HG03571 (cell line): ENCODE data around the gene BLMH.

ENCODE experiments used
- ATAC-seq: cut with Tn5 transposase; IDR thresholded peaks from one replicate; pipeline ENCODE4 v1.9.1; 2021; ENCODE audit not compliant: unreplicated experiment

BLMH gene

DNA sequence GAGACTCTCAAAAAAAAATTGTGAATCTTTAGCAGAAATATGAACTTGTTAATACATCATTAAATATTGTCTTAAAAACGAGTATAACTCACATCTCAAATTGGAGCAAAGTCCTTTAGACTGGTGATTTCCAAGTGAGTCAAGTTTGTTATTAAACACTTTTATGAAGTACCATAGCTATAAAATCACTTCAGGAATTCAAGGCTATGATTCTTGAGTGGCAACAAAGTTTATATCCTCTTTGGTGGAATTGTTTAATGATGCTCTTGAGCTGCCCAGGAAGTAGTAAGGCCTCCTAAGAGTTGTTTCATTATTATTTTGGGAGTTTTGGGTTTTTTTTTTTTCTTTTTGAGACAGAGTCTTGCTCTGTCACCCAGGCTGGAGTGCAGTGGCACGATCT is 16.7 kb upstream of the BLMH start:
- no peak for ATAC-seq

DNA sequence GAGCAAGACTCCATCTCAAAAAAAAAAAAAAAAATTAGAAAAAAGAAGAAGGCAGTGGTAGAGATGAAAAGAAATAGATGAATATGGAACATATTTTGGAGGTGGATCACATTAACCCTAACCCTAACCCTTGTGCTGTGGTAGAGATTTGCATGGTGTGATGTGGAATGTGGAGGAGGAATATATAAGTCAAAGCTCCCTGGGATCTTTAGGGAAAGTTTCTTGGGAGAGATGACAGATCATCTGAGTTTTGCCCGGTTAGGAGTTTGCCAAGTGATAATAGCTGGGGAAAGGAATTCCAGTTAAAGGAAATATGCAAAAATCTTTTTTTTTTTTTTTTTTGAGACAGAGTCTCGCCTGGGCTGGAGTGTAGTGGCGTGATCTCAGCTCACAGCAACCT is 13.0 kb upstream of the BLMH start:
- no peak for ATAC-seq

DNA sequence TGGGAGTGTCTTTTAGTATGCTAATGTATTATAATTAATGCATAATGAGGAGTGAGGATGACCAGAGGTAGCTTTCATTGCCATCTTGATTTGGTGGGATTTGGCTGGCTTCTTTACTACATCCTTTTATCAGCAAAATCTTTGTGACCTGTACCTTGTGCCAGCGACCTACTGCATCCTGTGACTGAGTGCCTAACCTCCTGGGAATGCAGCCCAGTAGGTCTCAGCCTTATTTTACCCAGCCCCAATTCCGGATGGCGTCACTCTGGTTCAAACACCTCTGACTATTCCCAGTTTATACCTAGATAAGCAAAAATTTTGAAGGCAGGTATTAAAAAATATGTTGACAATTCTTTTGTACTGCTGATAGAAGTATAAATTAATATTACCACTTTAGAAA is 10.5 kb upstream of the BLMH start:
- ATAC-seq, result no peak

DNA sequence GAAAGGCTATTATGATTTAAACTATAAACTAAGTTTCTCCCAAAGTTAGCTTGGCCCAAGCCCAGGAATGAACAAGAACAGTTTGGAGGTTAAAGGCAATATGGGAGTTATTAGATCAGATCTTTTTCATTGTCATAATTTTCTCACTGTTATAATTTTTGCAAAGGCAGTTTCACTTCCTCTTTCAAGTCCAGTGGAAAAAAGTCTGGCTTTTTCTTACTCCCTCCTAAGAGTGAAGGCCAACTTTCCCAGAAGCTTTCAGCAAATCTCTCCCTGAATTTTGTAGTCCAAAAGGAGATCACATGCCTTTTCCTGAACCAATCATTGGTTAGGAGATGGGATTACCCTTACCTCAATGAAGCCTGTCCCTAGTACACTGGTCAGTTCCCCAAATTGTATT is 9.1 kb upstream of the BLMH start:
- ATAC-seq, result no peak

DNA sequence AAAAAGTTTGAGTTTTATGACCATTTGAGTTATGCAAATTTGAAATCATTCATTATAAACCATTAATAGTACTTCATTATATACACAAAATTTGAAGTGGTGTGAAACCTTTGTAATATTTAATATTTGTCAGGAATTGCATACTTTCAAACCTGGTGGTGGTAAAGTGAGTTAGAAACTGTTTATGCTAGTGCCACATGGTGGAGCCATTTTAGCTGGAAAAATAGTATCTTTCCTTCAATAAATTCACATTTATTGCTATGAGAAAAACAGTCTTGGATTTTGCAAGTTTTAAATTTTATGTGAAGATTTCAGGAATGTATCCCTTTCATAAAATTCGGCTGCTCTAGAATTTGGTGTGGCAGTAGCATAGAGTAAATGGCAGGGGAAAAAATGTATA is 7.3 kb upstream of the BLMH start:
- no peak for ATAC-seq

DNA sequence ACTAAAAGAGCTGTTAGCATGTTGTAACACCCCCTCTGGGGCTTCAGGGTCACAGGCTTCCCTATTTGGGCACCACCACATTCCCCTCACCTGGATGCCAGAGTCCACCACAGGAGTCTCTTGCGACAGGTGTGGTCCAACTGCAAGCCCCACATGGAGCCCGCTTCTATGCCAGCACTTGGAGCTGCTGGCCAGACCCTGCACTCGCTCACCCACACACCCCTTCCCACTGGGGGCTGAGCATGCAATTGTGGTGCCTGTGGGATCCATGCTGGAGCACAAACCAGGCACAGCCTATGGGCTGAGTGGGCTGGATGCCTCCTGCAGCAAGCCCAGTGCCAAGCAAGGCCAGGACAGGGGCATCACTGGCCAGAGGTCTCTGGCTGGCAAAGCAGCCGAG is 6.0 kb upstream of the BLMH start:
- ATAC-seq, result no peak

DNA sequence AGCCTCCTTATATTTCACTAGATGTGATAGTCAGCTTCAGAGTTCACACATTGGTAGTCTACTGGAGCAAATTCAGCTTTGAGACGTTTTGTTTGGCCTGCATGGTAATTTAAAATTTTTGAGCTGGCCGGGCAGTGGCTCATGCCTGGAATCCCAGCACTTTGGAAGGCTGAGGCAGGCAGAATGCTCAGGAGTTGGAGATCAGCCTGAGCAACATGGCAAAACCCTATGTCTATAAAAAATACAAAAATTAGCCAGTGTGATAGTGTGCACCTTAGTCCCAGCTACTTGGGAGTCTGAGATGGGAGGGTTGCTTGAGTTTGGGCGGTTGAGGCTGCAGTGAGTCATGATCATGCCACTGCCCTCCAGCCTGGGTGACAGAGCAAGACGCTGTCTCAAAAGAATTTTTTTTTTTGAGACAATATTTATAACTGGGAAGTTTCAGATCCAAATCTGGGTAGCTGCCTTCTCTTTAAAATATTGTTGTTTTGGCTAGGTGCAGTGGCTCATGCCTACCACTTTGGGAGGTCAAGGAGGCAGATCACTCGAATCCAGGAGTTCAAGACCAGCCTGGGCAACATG is 4.8 kb upstream of the BLMH start:
- ATAC-seq, result no peak

DNA sequence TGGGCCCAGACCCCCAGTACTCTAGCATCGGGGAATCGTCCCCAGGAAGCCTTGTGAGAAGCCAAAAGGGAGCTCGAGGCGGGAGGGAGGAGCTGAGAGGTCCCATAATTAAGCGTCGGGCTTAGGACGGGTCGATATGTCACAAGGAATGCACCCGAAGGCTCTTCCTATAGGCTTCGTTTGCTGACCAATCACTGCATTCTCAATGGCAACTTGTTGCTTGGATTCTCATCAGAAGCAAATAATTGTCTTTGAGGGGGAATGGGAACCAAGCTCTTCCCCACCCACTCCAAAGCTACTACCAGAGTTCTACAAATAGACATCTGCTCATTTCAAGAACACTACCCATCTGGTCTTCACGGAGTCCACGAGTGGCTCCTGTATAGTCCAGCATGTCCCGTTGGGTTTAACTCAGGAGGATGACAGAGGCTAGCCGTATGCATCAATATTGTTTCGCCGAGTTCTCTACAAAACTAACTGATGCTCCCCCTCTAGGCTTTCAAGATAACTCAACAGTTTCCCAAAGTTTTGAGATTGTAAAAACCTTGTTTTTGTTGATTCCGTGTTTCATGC is 628 bp upstream of the BLMH start:
- peak; percentile 10 for ATAC-seq

DNA sequence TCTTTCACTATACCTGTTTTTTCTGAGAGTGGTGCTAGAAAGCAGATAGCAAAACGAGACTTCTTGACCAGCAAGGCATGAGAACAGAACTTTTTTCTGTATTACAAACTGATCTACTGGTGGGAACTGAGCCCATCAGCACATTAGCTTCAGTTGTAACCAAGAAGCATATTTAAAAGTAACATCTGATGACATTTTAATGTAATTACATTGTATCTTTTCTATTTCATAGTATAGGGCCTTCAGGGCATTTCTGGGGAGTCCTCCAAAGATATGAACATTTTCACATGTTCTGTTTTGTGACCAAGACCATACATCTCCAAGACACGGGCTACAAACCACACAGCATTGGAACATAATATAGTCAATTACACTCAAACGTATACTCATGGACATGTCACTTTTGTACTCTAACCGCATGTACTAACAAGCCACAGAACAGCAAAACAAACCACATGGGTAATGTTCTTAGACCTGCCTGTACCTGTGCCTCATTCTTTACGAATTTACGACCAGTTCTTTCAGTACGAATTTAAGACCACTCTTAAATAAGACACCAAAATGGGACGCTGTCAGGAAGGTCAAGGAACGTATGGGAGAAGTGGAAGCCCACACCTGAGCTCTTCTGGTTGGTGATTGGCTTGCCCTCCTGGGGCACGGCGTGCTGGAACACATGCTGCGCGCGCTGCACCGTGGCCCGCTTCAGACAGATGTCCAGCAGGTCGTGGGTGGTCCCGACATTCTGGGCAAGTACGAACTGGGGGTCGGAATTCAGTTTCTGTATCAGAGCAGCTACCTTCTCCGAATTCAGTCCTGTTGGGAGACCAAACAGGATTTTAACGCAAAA is 825 bp downstream of the BLMH start:
- ATAC-seq, result no peak

DNA sequence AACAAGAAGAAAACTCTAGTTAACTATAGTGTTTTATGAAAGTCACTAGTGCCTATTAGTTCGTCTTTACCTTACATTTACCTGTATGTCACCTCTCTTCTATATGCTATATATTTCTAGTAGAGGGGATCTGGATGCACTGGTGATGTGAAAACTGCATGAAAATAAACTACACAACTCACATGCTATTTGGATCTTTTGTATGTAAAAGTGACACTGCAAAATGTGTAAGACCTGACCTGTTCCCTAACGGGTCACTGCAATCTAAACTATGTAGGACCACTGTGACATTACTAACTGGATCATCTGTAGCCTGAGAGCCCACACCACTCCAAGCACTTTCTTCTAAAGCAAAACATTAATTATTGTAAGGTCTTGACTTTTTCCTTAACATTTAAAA is 1.7 kb downstream of the BLMH start:
- no peak for ATAC-seq

DNA sequence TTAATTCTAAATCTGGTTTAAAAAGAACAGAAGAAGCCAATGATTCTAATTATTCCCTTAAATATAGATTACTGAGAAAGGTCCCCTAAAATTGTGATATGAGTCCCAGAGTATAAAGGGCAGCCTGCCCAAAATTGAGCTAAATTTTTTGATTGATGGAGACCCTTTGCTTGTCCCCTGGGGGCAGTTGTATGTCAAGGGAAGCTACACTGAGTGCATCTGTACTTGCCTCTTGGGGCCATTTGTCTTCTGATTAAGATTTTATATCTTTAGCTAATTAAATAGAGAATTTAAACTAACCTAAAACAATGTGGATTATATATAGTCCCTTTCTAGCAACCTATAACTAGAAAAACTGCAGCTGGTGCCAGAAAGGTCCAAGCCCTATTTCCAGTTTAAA is 12.6 kb downstream of the BLMH start:
- no peak for ATAC-seq

DNA sequence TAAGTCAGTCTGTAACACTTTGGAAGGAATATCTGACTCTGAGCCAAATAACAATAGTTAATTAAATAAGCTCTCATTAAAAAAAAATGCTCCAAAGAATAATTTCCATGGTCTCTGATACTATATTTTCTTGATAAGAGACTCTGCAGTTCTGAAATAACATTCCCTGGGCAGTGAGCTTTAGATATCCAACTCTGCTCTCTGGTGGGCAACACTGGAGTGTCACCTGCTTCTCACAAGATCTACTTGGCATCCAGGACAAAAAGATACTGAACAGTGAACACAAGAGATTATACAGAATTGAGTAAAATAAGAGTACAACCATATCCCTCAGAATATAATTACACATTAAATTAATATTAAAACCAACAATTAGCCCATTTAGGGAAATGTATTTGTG is 13.7 kb downstream of the BLMH start:
- no peak for ATAC-seq

DNA sequence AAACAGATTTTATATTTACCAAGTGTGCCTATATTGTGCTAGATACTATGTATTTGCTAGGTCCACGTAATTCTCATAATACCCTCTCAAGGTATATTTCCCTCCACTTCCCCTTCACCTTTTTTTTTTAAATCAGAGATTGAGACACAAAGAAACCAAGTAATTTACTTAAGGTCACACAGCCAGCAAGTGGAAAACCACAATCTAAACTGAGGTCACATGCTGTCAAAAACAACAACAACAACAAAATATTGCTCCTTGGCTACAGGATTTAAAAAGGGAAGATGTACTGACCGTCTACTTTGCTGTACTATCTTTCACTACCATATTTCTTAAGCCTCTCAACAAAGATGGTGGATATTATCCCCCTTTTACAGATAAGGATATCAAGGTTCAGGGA is 15.8 kb downstream of the BLMH start:
- no peak for ATAC-seq

DNA sequence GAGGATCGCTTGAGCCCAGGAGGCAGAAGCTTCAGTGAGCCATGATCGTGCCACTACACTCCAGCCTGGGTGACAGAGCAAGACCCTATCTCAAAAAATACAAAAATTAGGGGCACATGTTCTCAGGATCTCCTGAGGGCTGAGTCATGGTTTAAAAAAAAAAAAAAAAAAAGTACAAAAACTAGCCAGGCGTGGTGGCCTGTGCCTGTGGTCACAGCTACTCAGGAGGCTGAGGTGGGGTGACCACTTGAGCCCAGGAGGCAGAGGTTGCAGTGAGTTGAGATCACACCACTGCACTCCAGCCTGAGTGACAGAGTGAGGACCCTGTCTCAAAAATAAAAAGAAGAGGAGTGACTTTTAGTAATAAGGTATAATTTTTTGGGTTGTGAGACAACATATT is 16.9 kb downstream of the BLMH start:
- ATAC-seq, result no peak

DNA sequence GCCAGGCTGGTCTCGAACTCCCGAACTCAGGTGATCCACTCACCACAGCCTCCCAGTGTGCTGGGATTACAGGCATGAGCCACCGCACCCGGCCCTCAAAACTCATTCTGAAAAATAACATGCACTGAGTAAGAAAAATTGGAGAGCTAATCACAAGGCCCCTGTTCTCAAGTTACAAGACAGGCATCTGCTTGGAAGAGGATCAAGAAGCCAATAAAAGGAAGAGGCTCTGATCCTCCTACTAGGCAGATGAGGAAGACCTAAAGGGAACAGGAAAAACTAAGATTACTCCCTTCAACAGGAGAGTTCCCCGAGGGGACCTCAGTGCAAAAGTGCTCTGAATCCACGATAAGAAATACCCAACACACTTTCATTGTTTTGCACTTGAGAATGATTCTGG is 18.4 kb downstream of the BLMH start:
- ATAC-seq, result no peak

DNA sequence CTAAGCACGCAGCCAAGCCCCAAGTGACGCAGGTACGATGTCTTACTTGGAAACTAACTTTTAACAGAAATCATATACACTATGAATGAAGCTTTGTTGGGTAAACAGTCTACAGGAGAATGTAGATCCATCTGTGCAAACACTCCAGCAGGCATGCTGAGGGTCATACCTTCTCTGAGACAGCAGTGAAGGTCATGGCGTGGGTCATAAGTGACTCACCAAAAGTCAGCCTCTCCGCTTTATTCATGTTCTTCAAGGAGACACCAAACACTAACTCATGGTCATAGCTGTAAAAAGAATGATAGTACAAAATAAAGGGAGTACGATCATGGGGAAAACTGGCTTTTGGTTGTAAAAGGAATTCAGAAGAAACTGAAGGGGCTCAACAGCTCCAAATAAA is 20.6 kb downstream of the BLMH start:
- no peak for ATAC-seq

DNA sequence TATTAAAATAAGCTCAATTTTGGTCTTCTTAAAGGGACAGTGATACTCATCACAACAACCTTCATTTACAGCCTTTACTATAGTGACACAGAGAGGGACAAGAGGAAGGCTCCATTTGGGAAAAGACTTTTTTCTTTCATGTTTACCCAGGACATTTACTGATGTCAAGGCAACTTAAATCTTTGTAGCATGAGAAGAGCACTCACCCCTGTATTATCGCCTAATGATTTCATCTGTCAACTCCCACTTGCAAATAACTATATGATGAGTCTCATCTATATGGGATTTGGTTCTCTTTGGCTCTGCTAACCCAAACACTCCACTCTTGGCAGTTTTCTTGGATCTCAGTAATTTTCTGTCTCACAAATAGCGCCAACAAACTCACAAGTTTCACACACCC is 24.1 kb downstream of the BLMH start:
- no peak for ATAC-seq

DNA sequence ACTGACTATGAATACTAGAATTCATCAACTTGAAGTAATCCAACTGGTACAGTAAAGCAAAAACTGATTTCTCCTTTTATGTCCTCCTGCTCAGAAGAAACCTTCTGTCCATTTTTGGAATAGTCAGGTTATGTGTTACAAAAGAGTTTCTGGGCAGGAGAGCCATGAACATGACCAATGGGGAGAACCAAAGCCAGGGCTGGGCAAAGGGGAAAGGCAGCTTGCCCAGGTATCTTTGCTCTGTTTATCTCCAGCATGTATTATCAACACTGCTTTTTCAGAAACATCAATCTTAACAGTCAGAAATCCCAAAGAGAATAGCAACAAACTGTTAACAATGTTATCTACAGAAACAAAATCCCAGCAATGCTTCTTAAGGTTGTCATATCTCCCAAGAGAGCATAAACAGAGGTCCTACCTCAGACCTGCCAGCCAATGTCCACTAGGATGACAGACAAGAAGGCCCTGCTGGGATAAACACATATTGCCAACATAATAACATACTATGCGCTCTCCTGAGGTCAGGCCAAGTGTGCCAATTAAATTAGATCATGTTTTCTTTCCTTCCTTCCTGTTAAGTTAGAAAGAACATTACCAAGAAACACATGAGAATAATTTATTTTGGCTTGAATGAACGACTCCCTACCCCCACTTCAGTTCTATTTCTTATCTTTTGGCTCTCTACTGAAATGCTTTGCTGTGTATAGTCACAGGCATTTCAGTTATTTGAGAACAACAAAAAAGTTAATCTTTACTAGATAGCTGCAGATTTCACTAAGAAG is 28.0 kb downstream of the BLMH start:
- ATAC-seq, result no peak

DNA sequence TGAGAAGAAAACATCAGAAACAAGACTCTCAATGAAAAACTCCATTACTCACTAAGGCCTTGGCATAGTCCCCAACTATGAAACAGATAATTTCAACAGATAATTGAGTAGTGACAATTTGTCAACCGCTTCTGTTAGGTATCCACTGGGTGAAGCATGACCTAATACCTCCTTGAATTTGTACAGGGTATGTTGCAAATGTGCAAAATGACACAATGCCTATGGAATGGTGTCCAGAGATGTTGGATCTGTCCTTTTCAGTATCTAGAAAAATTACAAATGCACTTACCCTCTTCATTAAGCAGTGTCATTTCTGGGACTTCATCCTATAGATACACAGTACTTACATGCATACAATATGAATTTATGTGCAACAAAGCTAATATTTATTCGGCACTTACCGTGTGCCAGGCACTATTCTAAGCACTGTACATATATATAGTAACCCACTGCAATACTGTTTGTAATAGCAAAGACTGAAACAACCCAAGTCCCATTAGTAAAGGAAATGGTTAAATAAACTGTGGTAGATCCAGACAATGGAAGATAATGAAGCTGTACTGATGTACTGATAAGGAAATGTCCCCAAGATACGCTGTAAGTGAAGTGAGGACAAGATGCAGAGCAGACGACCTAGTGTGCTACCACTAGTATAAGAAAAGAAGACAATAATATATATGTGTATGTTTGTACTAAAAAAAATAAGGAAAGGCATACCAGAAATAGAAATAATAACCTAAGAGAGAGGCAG is 34.8 kb downstream of the BLMH start:
- no peak for ATAC-seq

DNA sequence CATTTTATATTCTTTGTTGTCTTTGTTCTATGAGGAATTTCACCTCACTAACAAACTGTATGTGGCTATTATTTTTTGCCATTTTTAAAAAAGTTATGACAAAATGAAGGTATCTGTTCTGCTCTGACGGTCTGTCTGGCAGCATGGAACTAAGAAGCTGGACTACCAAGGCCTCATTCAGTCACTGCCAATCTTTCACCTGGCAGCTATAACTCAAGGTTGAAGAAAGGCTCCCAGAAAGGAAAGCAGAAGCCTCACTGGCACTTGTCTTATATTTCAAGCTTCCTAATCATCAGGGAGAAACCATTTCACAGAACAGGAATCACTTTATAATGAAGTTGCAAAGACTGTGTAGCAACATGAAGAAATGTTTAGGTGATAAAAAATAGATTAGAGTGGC is 37.6 kb downstream of the BLMH start:
- no peak for ATAC-seq

DNA sequence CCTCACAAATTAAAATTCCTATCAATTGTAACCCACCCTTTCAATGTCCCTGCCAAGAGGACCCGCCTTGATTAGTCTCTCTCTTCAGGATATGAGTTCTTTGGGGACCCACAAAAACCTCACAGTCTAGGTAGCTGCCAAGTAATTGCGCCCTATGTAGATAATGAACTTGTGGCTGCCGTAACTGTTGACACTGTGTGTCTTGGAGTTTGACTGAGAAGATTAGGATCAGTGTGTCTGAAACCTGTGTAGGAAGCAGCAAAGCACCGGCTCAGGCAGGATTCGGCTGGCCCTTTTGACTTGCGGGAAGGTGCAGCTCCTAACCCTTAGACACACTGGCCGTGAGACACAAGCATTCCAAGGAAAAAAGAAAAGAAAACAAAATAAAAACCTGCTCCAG is 38.4 kb downstream of the BLMH start:
- no peak for ATAC-seq
